ENCODE data around the gene ITPKB.

- TF ChIP-seq CTCF (IDR thresholded peaks at IDR 0.05) (no peak), EZH2 (IDR thresholded peaks at IDR 0.05) (no peak)
Measured at GRCh38 chr1:226687426-226687825, 51.7 kb downstream of the ITPKB start.
